Measurements from ENCODE around the gene CFAP107.

DNA sequence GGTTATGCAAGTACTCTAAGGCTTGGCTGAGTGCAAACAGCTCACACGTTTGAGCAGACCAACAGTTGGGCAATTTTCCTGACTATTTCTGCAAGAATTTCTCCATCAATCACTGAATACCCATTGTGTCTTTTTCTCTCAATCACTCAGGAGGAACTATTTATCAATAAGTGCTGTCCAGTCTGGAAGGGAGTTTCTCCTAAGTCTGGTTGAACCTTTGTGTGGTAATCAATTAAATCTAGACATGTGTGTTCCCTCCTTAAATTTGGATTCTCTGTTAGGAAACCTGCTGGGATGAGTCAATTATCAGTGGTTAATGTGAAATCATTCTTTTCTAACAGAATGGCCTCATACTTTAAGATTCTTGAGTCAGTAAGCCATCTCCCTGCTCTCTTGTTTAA, 36.9 kb upstream of the CFAP107 start:
- TF ChIP-seq POLR2A (IDR thresholded peaks at IDR 0.05): no peak
- TF ChIP-seq, protein P1, sequence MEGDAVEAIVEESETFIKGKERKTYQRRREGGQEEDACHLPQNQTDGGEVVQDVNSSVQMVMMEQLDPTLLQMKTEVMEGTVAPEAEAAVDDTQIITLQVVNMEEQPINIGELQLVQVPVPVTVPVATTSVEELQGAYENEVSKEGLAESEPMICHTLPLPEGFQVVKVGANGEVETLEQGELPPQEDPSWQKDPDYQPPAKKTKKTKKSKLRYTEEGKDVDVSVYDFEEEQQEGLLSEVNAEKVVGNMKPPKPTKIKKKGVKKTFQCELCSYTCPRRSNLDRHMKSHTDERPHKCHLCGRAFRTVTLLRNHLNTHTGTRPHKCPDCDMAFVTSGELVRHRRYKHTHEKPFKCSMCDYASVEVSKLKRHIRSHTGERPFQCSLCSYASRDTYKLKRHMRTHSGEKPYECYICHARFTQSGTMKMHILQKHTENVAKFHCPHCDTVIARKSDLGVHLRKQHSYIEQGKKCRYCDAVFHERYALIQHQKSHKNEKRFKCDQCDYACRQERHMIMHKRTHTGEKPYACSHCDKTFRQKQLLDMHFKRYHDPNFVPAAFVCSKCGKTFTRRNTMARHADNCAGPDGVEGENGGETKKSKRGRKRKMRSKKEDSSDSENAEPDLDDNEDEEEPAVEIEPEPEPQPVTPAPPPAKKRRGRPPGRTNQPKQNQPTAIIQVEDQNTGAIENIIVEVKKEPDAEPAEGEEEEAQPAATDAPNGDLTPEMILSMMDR (IDR thresholded peaks at IDR 0.05): no peak
- TF ChIP-seq POLR2AphosphoS5 (IDR thresholded peaks at IDR 0.05; ENCODE audit: insufficient read depth in 1 of 2, low read depth in 1 of 2): no peak
